OCI-LY1 (cell line): ENCODE results near the gene LRFN2.

Experiments used
- H2AFZ ChIP-seq: fragments of 200-600 bp; sonication (generic), shearing (Covaris generic); 2 replicates; pipeline ENCODE4 v1.6.0; 2014; ENCODE audit warnings: antibody characterized with exemption, mild to moderate bottlenecking, low read length
- H3F3A ChIP-seq: fragments of 200-600 bp; sonication (generic), shearing (Covaris generic); 2 replicates; pipeline ENCODE4 v1.6.0; 2014; ENCODE audit warnings: mild to moderate bottlenecking, antibody characterized with exemption, low read length, moderate library complexity; ENCODE audit not compliant: insufficient read depth
- H3K27ac ChIP-seq: fragments of 200-600 bp; sonication (generic); 2 replicates; pipeline ENCODE4 v1.5.1; 2014; ENCODE audit warnings: low read length, mixed run types, mild to moderate bottlenecking, low read depth; ENCODE audit not compliant: poor library complexity, severe bottlenecking
- H3K27me3 ChIP-seq: fragments of 200-600 bp; sonication (generic); 2 replicates; pipeline ENCODE4 v1.6.0; 2014; ENCODE audit warnings: antibody characterized with exemption, mild to moderate bottlenecking, low read length, moderate library complexity; ENCODE audit not compliant: insufficient read depth
- H3K36me3 ChIP-seq: fragments of 200-600 bp; sonication (generic); 2 replicates; pipeline ENCODE4 v1.6.1; 2014; ENCODE audit warnings: mild to moderate bottlenecking, antibody characterized with exemption, low read length, moderate library complexity, mixed read lengths; ENCODE audit not compliant: insufficient read depth
- H3K4me1 ChIP-seq: fragments of 200-600 bp; sonication (generic); 2 replicates; pipeline ENCODE4 v1.5.1; 2014; ENCODE audit warnings: mild to moderate bottlenecking, low read length, moderate library complexity; ENCODE audit not compliant: insufficient read depth, severe bottlenecking
- H3K4me2 ChIP-seq: fragments of 200-600 bp; sonication (generic), shearing (Covaris generic); 2 replicates; pipeline ENCODE4 v1.6.1; 2014; ENCODE audit warnings: low read length
- H3K4me3 ChIP-seq: fragments of 200-600 bp; sonication (generic); 2 replicates; pipeline ENCODE4 v1.5.1; 2014; ENCODE audit warnings: low read length, low read depth, mild to moderate bottlenecking, mixed read lengths; ENCODE audit not compliant: poor library complexity, severe bottlenecking
- H3K79me2 ChIP-seq: fragments of 200-600 bp; shearing (Covaris generic); 2 replicates; pipeline ENCODE4 v1.6.1; 2016; ENCODE audit warnings: mixed run types, low read length, mixed read lengths; ENCODE audit not compliant: insufficient read depth
- H3K9ac ChIP-seq: fragments of 200-600 bp; sonication (generic), shearing (Covaris generic); 2 replicates; pipeline ENCODE4 v1.6.1; 2014; ENCODE audit warnings: mild to moderate bottlenecking, low read length, mixed read lengths
- H3K9me2 ChIP-seq: fragments of 200-600 bp; sonication (generic), shearing (Covaris generic); 2 replicates; pipeline ENCODE4 v1.6.1; 2014; ENCODE audit warnings: low read depth, mild to moderate bottlenecking, low read length, mixed read lengths
- H3K9me3 ChIP-seq: fragments of 200-600 bp; shearing (Covaris generic); 2 replicates; pipeline ENCODE4 v1.6.1; 2014; ENCODE audit warnings: low read length, mixed read lengths
- H4K20me1 ChIP-seq: fragments of 200-600 bp; sonication (generic), shearing (Covaris generic); 2 replicates; pipeline ENCODE4 v1.6.0; 2016; ENCODE audit warnings: mild to moderate bottlenecking, low read length; ENCODE audit not compliant: insufficient read depth
- CTCF ChIP-seq: fragments of 200-600 bp; sonication (generic), shearing (Covaris generic); IDR thresholded peaks from 2 replicates; pipeline ENCODE4 v1.5.1; 2017; ENCODE audit warnings: mild to moderate bottlenecking, antibody characterized with exemption, low read length, moderate library complexity, mixed read lengths
- EZH2 ChIP-seq: fragments of 200-600 bp; sonication (generic), shearing (Covaris generic); IDR thresholded peaks from 2 replicates; pipeline ENCODE4 v1.8.0; 2017; ENCODE audit warnings: borderline replicate concordance, mixed run types, mild to moderate bottlenecking, antibody characterized with exemption, low read length, moderate library complexity, mixed read lengths

Gene LRFN2

GRCh38 chr6:40510442-40510841, 76.7 kb downstream of the LRFN2 start:
- Histone ChIP-seq H3K9me2 (no peaks in the 10 kb centered on the region), H4K20me1 (no peaks in the 10 kb centered on the region), H3K27me3 (no peaks in the 10 kb centered on the region), H3K27ac (no peak overlapping the region), H3F3A (no peaks in the 10 kb centered on the region), H3K36me3 (no peaks in the 10 kb centered on the region), H3K9ac (no peak overlapping the region), H2AFZ (no peak overlapping the region), H3K79me2 (no peaks in the 10 kb centered on the region), H3K4me3 (no peak overlapping the region), H3K4me2 (no peak overlapping the region), H3K9me3 (no peaks in the 10 kb centered on the region), H3K4me1 (no peaks in the 10 kb centered on the region)
- TF ChIP-seq CTCF: no peak
- TF ChIP-seq EZH2: no peak

- Histone ChIP-seq H3K4me2 (no peak overlapping the region), H3K79me2 (no peaks in the 10 kb centered on the region), H3K9ac (no peak overlapping the region), H4K20me1 (no peaks in the 10 kb centered on the region), H3K27me3 (no peaks in the 10 kb centered on the region), H3K4me3 (no peak overlapping the region), H3K36me3 (no peaks in the 10 kb centered on the region), H3K27ac (no peak overlapping the region), H3K4me1 (no peaks in the 10 kb centered on the region), H2AFZ (no peak overlapping the region), H3F3A (no peaks in the 10 kb centered on the region), H3K9me3 (no peaks in the 10 kb centered on the region), H3K9me2 (no peaks in the 10 kb centered on the region)
- TF ChIP-seq EZH2 (no peak), CTCF (no peak)
Observed at GRCh38 chr6:40509716-40510260, 77.4 kb downstream of the LRFN2 start.

- no peaks in the 10 kb centered on the region for H3K36me3 ChIP-seq
- no peaks in the 10 kb centered on the region for H3K9me3 ChIP-seq
Observed at GRCh38 chr6:40509086-40509485, 78.1 kb downstream of the LRFN2 start.

More at GRCh38 chr6:40509086-40509485, 78.1 kb downstream of the LRFN2 start:
- no peak for TF ChIP-seq CTCF
- no peak for TF ChIP-seq EZH2
- Histone ChIP-seq H3K9ac (no peak overlapping the region), H3F3A (no peaks in the 10 kb centered on the region), H3K27me3 (no peaks in the 10 kb centered on the region), H4K20me1 (no peaks in the 10 kb centered on the region), H3K9me2 (no peaks in the 10 kb centered on the region), H3K79me2 (no peaks in the 10 kb centered on the region), H2AFZ (no peak overlapping the region), H3K4me3 (no peak overlapping the region), H3K27ac (no peak overlapping the region), H3K4me2 (no peak overlapping the region), H3K4me1 (no peaks in the 10 kb centered on the region)
